Endothelial cell of umbilical vein (primary cell): ENCODE results near the gene TTYH2. TPM values are rescaled to one million over a fixed set of nuclear protein-coding genes. Genes with fewer than 3 reads are reported as not detected.

Source experiments
- BruUV-seq: library from RNA; stranded (reverse); fragments of 400-500 nt; replicated peaks from 2 replicates; lab custom pipeline; 2021; lab: Mats Ljungman, UMichigan
- CTCF ChIA-PET: fragments of 300-600, 350-600 bp; sonication (Branson Sonifier 250); formaldehyde crosslinking; loops from one replicate; lab custom pipeline; 2021; ENCODE audit warnings: antibody characterized with exemption, inconsistent platforms; lab: Charles Lee
- POLR2A ChIA-PET: fragments of 300-600, 350-600 bp; sonication (Branson Sonifier 250); formaldehyde crosslinking; loops from one replicate; lab custom pipeline; 2021; ENCODE audit warnings: antibody characterized with exemption, inconsistent platforms; lab: Charles Lee
- DNase-seq: peaks from one replicate; pipeline ENCODE4 v3.0.0-alpha.2; 2011; ENCODE audit warnings: low read depth, low spot score
- FAIRE-seq: peaks from 2 replicates; lab custom pipeline; 2011; peaks lifted over from hg19 to GRCh38; lab: Jason Lieb, UNC
- H2AFZ ChIP-seq: 2 replicates; pipeline ENCODE4 v1.6.0; 2012; ENCODE audit warnings: low read depth, low read length, control low read depth, inconsistent platforms
- H3K27ac ChIP-seq: 2 replicates; pipeline ENCODE4 v1.5.1; 2011; ENCODE audit warnings: low read depth, mild to moderate bottlenecking, control low read depth, low read length, moderate library complexity; ENCODE audit not compliant: insufficient read depth
- H3K27me3 ChIP-seq, 2 experiments: 2 replicates each; pipeline versions ENCODE4 v1.6.0 to v1.6.1; 2011; ENCODE audit warnings: low read length in 2 of 2, mixed read lengths in 1 of 2; ENCODE audit not compliant: control insufficient read depth in 2 of 2, insufficient read depth in 2 of 2
- H3K36me3 ChIP-seq, 2 experiments: 2 replicates in 1 of 2; 3 replicates in 1 of 2; pipeline ENCODE4 v1.5.1; 2011; ENCODE audit warnings: low read length in 2 of 2, mild to moderate bottlenecking in 1 of 2, moderate library complexity in 1 of 2; ENCODE audit not compliant: control insufficient read depth in 2 of 2, insufficient read depth in 2 of 2; ENCODE audit errors: extremely low read depth in 1 of 2
- H3K4me1 ChIP-seq: 3 replicates; pipeline ENCODE4 v1.5.1; 2011; ENCODE audit warnings: mild to moderate bottlenecking, low read length; ENCODE audit not compliant: control insufficient read depth, insufficient read depth; ENCODE audit errors: extremely low read depth
- H3K4me2 ChIP-seq: 2 replicates; pipeline ENCODE4 v1.6.1; 2011; ENCODE audit warnings: low read length, control low read depth, mixed read lengths; ENCODE audit not compliant: insufficient read depth
- H3K4me3 ChIP-seq, 3 experiments: fragments of 200-600 bp in 1 of 3; sonication (generic), shearing (Covaris generic) in 1 of 3; replicated peaks in 1 of 3; 2 replicates each; pipeline ENCODE4 v1.5.1; 2011 to 2016; ENCODE audit warnings: control low read depth in 3 of 3, low read length in 3 of 3, mild to moderate bottlenecking in 2 of 3, inconsistent platforms in 1 of 3, low read depth in 1 of 3, moderate library complexity in 1 of 3; ENCODE audit not compliant: insufficient read depth in 1 of 3
- H3K79me2 ChIP-seq: 2 replicates; pipeline ENCODE4 v1.6.0; 2012; ENCODE audit warnings: low read length, inconsistent platforms; ENCODE audit not compliant: control insufficient read depth, insufficient read depth
- H3K9ac ChIP-seq: replicated peaks from 2 replicates; pipeline ENCODE3; 2011; ENCODE audit warnings: low read length, control low read depth; ENCODE audit not compliant: insufficient read depth; ENCODE audit errors: extremely low read depth
- H3K9me1 ChIP-seq: replicated peaks from 3 replicates; pipeline ENCODE4 v1.6.0; 2011; ENCODE audit warnings: mild to moderate bottlenecking, low read length; ENCODE audit not compliant: control insufficient read depth, insufficient read depth; ENCODE audit errors: extremely low read depth
- H3K9me3 ChIP-seq: replicated peaks from 2 replicates; pipeline ENCODE4 v1.5.1; 2012; ENCODE audit warnings: low read length, inconsistent platforms; ENCODE audit not compliant: control insufficient read depth, insufficient read depth
- H4K20me1 ChIP-seq: replicated peaks from 2 replicates; pipeline ENCODE3; 2011; ENCODE audit warnings: mild to moderate bottlenecking, low read length; ENCODE audit not compliant: control insufficient read depth, insufficient read depth; ENCODE audit errors: extremely low read depth
- EZH2 ChIP-seq: IDR thresholded peaks from 2 replicates; pipeline ENCODE4 v1.6.1; 2012; ENCODE audit warnings: borderline replicate concordance, low read depth, mild to moderate bottlenecking, moderate library complexity, low read length, inconsistent platforms; ENCODE audit not compliant: severe bottlenecking
- FOS ChIP-seq: IDR thresholded peaks from 2 replicates; pipeline ENCODE4 v1.6.1; 2011; ENCODE audit warnings: mild to moderate bottlenecking, low read length, moderate library complexity, borderline replicate concordance; ENCODE audit not compliant: insufficient read depth
- GATA2 ChIP-seq: IDR thresholded peaks from 2 replicates; pipeline ENCODE4 v1.7.0; 2011; ENCODE audit warnings: low read depth, mild to moderate bottlenecking, moderate library complexity, mixed read lengths, low read length; ENCODE audit not compliant: insufficient read length, insufficient read depth
- POLR2AphosphoS5 ChIP-seq: IDR thresholded peaks from 2 replicates; pipeline ENCODE4 v1.6.1; 2012; ENCODE audit warnings: low read depth, mild to moderate bottlenecking, control low read depth, low read length, moderate library complexity; ENCODE audit not compliant: insufficient read depth
- dilution Hi-C: fragments of 300-500 bp; cut with MboI; formaldehyde crosslinking; loops from one replicate; pipeline ENCODE4 v1.15.0; 2019; ENCODE audit warnings: low sequenced_read_pairs; ENCODE audit not compliant: extremely low pct_ligation_motif_present
- intact Hi-C: fragments of 100-400 bp; cut with micrococcal nuclease; formaldehyde crosslinking; loops from one replicate; pipeline ENCODE4 v1.10.0; 2022
- polyA plus RNA-seq, 4 experiments: library from polyadenylated mRNA; depleted of rRNA in 3 of 4; stranded (reverse) in 3 of 4; unstranded in 1 of 4; fragments of >200 nt; gene quantifications; 2 replicates each; pipeline versions ENCODE4 v1.2.1 to v1.2.3, GENCODE V29; 2011 to 2012; ENCODE audit warnings: missing spikeins in 1 of 4
- total RNA-seq: library from RNA; stranded (reverse); gene quantifications from 2 replicates; pipeline ENCODE4 v1.2.3, GENCODE V29; 2021

TTYH2 gene
- total and polyA plus RNA-seq, 2 donors (not counting 3 experiments of a cell fraction or from before 2014, with no cell fraction given), result 0.75 to 2.0 TPM

DNA sequence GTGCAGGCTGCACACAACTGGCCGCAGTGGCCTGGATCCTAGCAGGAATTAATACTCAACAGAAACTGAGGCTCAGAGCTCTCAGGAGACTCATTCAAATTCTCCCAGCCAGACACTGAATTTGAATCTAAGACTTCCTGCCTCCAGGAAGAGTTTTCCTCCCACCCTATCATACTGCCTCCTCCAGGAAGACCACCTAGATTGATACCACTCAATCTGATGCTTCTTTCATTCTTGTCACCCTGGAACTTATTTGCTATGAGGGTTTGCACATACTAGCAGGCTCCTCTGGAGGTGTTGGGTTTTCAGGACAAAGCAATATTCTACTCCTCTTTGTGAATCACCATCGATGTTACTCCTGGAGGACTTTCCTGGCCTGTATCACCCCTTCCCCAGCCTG is 15.6 kb upstream of the TTYH2 start:
- Histone ChIP-seq H3K36me3 (no peaks in the 10 kb centered on the region), H3K9ac (no peak overlapping the region), H3K4me1 (no peaks in the 10 kb centered on the region), H3K27ac (no peak overlapping the region), H4K20me1 (no peaks in the 10 kb centered on the region), H3K4me2 (no peak overlapping the region), H2AFZ (no peak overlapping the region), H3K79me2 (no peaks in the 10 kb centered on the region), H3K9me3 (no peaks in the 10 kb centered on the region), H3K9me1 (no peaks in the 10 kb centered on the region), H3K27me3 (peaks cover 8 to 14% of the 10 kb centered on the region in 2 experiments), H3K4me3 (no peak overlapping the region)
- POLR2A ChIA-PET, result no interaction called here
- intact Hi-C loops, result no loop called here
- FAIRE-seq (no peak), DNase-seq (no peak)
- CTCF ChIA-PET, result no interaction called here
- dilution Hi-C loops, result no loop called here
- no TSS peak for BruUV-seq
- TF ChIP-seq GATA2, result no peak
- no peak for TF ChIP-seq POLR2AphosphoS5
- TF ChIP-seq EZH2, result no peak
- TF ChIP-seq FOS, result no peak

DNA sequence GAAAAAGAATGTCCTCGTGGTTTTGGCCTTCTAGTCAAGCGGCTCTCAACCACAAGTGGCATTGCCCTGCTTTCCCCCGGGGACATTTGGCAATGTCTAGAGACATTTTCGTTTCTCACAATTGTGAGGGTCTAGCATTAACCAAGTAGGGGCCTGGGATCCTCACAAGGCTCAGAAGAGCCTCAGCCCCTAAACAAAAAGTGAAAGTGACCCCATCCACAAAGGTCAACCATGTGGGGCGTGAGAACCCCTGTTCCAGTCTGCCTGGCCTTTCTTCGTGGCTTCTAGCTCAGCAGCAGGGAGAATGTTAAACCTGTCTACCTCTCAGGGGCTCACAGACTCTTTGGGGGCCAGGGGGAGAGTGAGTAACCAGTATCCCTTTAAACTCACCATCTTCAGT is 14.7 kb upstream of the TTYH2 start:
- Histone ChIP-seq H3K4me3 (no peak overlapping the region), H3K27me3 (peaks cover 8 to 14% of the 10 kb centered on the region in 2 experiments), H3K4me2 (no peak overlapping the region), H3K9ac (no peak overlapping the region), H3K27ac (no peak overlapping the region), H3K4me1 (no peaks in the 10 kb centered on the region), H3K79me2 (peaks cover 2% of the 10 kb centered on the region), H2AFZ (no peak overlapping the region), H3K9me3 (no peaks in the 10 kb centered on the region), H4K20me1 (no peaks in the 10 kb centered on the region), H3K36me3 (no peaks in the 10 kb centered on the region), H3K9me1 (no peaks in the 10 kb centered on the region)
- intact Hi-C loops (loop anchor here (1.0 kb wide), 1 partner anchor 769 kb away; no protein-coding TSS in a partner anchor), dilution Hi-C loops (no loop called here)
- FAIRE-seq (no peak), DNase-seq (no peak)
- ChIA-PET CTCF (interaction anchor here (1.4 to 4.1 kb wide), 4 partner anchors 8 to 1642 kb away, joined by 5 to 35 read pairs (median 34); partner anchors contain the start of gene TTYH2), POLR2A (no interaction called here)
- BruUV-seq, result no TSS peak
- TF ChIP-seq POLR2AphosphoS5, result no peak
